ENCODE data around the gene AP5Z1. TPM values are rescaled to one million over a fixed set of nuclear protein-coding genes. Genes with fewer than 3 reads are reported as not detected.
"Not testable (repeated sequence)": the region's sequence is repeated elsewhere in the genome, so short reads cannot be mapped to it uniquely, and the experiment has no call there.

Gene AP5Z1
- polyA plus RNA-seq, 12 donors: 10.3 to 17.8 (median 13.4) TPM; not detected in 1

GRCh38 chr7:4800926-4801838, 25.8 kb downstream of the AP5Z1 start:
- no peak for DNase-seq

GRCh38 chr7:4801839-4802231, 26.4 kb downstream of the AP5Z1 start:
- DNase-seq: no peak

- DNase-seq: not testable (repeated sequence)
Observed at GRCh38 chr7:4802577-4802976, 27.2 kb downstream of the AP5Z1 start.

GRCh38 chr7:4803397-4804241, 28.2 kb downstream of the AP5Z1 start:
- DNase-seq: no peak

- no peak for DNase-seq
Observed at GRCh38 chr7:4805110-4805983, 29.9 kb downstream of the AP5Z1 start.

- no peak for DNase-seq
Observed at GRCh38 chr7:4805984-4806300, 30.5 kb downstream of the AP5Z1 start.

- DNase-seq: no peak
Observed at GRCh38 chr7:4806983-4807597, 31.7 kb downstream of the AP5Z1 start.

GRCh38 chr7:4807598-4808016, 32.2 kb downstream of the AP5Z1 start:
- no peak for DNase-seq

- DNase-seq: no peak
Observed at GRCh38 chr7:4808026-4808425, 32.6 kb downstream of the AP5Z1 start.

- no peak for DNase-seq
Observed at GRCh38 chr7:4808565-4808964, 33.1 kb downstream of the AP5Z1 start.

GRCh38 chr7:4809091-4809591, 33.7 kb downstream of the AP5Z1 start:
- DNase-seq: no peak

- DNase-seq: no peak
Observed at GRCh38 chr7:4809666-4810065, 34.2 kb downstream of the AP5Z1 start.

GRCh38 chr7:4814433-4814832, 39.0 kb downstream of the AP5Z1 start:
- no peak for DNase-seq

GRCh38 chr7:4815121-4815520, 39.7 kb downstream of the AP5Z1 start:
- no peak for DNase-seq

- DNase-seq: no peak
Observed at GRCh38 chr7:4815609-4816418, 40.4 kb downstream of the AP5Z1 start.

GRCh38 chr7:4816419-4817080, 41.1 kb downstream of the AP5Z1 start:
- DNase-seq: no peak

GRCh38 chr7:4817178-4817901, 41.9 kb downstream of the AP5Z1 start:
- DNase-seq: no peak

- no peak for DNase-seq
Observed at GRCh38 chr7:4818000-4818794, 42.8 kb downstream of the AP5Z1 start.
